MCF 10A (cell line): Measurements from ENCODE around the gene ZNF646. TPM values are rescaled to one million over a fixed set of nuclear protein-coding genes. Genes with fewer than 3 reads are reported as not detected.
A peak's percentile ranks its signal among the peaks of the same experiment; 100 is the strongest.

Experiments
- BruUV-seq: library from RNA; stranded (reverse); fragments of 400-500 nt; replicated peaks from 2 replicates; lab custom pipeline; 2021; lab: Mats Ljungman, UMichigan
- CTCF ChIA-PET: fragments of 300-600 bp; sonication (Branson Sonifier 250); formaldehyde crosslinking; extraction: SDS; loops from one replicate; lab custom pipeline; 2021; ENCODE audit warnings: antibody characterized with exemption, inconsistent platforms; lab: Yijun Ruan, JAX
- POLR2A ChIA-PET: fragments of 300-600, 350-650 bp; sonication (Branson Sonifier 250); formaldehyde crosslinking; extraction: SDS; loops from one replicate; lab custom pipeline; 2020; ENCODE audit warnings: antibody characterized with exemption, inconsistent platforms; lab: Yijun Ruan, JAX
- DNase-seq: peaks from one replicate; pipeline ENCODE4 v3.0.0-alpha.2; 2018; ENCODE audit not compliant: unreplicated experiment
- H3K27ac Mint-ChIP-seq: one replicate; pipeline ENCODE4 v1.8.0; 2022; ENCODE audit warnings: mild to moderate bottlenecking, low read depth, mixed read lengths; ENCODE audit not compliant: unreplicated experiment
- H3K27me3 Mint-ChIP-seq: one replicate; pipeline ENCODE4 v1.8.0; 2022; ENCODE audit warnings: mixed read lengths; ENCODE audit not compliant: insufficient read depth, unreplicated experiment
- H3K36me3 Mint-ChIP-seq: one replicate; pipeline ENCODE4 v1.8.0; 2022; ENCODE audit warnings: mild to moderate bottlenecking, moderate library complexity, mixed read lengths; ENCODE audit not compliant: insufficient read depth, unreplicated experiment
- H3K4me1 Mint-ChIP-seq: one replicate; pipeline ENCODE4 v1.8.0; 2022; ENCODE audit warnings: mixed read lengths; ENCODE audit not compliant: insufficient read depth, unreplicated experiment
- H3K4me3 Mint-ChIP-seq: one replicate; pipeline ENCODE4 v1.8.0; 2022; ENCODE audit warnings: mild to moderate bottlenecking, moderate library complexity, mixed read lengths; ENCODE audit not compliant: unreplicated experiment
- H3K9me3 Mint-ChIP-seq: one replicate; pipeline ENCODE4 v1.8.0; 2022; ENCODE audit warnings: mixed read lengths; ENCODE audit not compliant: unreplicated experiment
- CTCF ChIP-seq: fragments of 200-600 bp; IDR thresholded peaks from one replicate; pipeline ENCODE4 v1.8.0; 2022; ENCODE audit warnings: antibody characterized with exemption, mild to moderate bottlenecking; ENCODE audit not compliant: unreplicated experiment
- intact Hi-C: fragments of 100-400 bp; cut with micrococcal nuclease; formaldehyde crosslinking; loops from 2 replicates; pipeline ENCODE4 v1.14.1; 2022
- total RNA-seq: library from RNA; stranded (reverse); gene quantifications from 2 replicates; pipeline ENCODE4 v1.2.3, GENCODE V29; 2022

Gene ZNF646
- total RNA-seq, 1 experiment from 2014 or later, result 12.6 TPM

GRCh38 chr16:31071861-31072260 lies 2.4 kb upstream of the ZNF646 start:
- peak overlapping the region; percentile 97 for H3K4me3 Mint-ChIP-seq
- TF ChIP-seq CTCF, result no peak
- peak overlapping the region; percentile 97 for H3K27ac Mint-ChIP-seq
- H3K9me3 Mint-ChIP-seq, result no peaks in the 10 kb centered on the region
- POLR2A ChIA-PET, result interaction anchor here (0.7 to 5.5 kb wide), 9 partner anchors 9 to 387 kb away, joined by 3 to 78 read pairs (median 13); partner anchors contain the start of genes FUS, HSD3B7, STX4 and VKORC1
- intact Hi-C loops, result loop anchor here (2.0 kb wide), 1 partner anchor 75 kb away; no protein-coding TSS in a partner anchor
- peak; percentile 11 for DNase-seq
- no TSS peak for BruUV-seq
- H3K36me3 Mint-ChIP-seq, result peaks cover 16% of the 10 kb centered on the region
- CTCF ChIA-PET, result interaction anchor here (0.6 to 2.0 kb wide), 4 partner anchors 8 to 214 kb away, joined by 3 to 6 read pairs (median 4); no protein-coding TSS in a partner anchor
- no peaks in the 10 kb centered on the region for H3K27me3 Mint-ChIP-seq
- H3K4me1 Mint-ChIP-seq, result peaks cover 30% of the 10 kb centered on the region

DNA sequence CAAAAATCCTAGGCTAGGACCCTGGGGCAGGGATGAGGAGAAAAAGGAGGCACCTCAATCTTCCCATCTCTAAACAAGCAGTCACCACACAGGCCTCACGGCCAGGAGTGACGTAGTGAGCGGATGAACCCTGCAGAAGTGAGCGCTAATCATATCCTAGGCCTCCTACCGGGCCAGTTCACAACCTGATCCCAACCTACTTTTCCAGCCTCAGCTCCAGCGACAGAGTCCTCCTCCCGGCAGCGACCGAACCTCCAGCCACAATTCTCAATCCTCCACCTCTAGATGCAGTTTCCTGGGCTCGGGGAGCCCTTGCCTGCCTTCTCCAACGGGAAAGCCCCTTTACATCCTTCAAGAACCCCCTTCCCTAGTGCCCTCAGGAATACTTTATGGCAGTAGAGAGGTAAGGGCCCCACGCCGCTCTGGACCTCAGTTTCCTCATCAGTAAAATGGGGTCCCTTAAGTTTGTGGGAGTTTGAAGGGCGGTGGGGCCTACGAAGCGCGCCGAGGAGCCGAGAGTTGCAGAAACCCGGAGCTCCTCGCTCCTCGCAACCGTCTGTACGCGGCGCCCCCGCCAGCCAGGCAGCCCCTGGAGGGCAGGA lies 1.6 kb upstream of the ZNF646 start:
- no TSS peak for BruUV-seq
- peaks cover 22% of the 10 kb centered on the region for H3K36me3 Mint-ChIP-seq
- TF ChIP-seq CTCF, result no peak
- intact Hi-C loops, result loop anchor here (1.0 to 2.0 kb wide), 5 partner anchors 20 to 87 kb away; partner anchors contain the start of genes HSD3B7 and STX4
- ChIA-PET CTCF (interaction anchor here (0.6 to 2.0 kb wide), 9 partner anchors 9 to 131 kb away, joined by 3 to 8 read pairs (median 3); partner anchors contain the start of genes FUS and HSD3B7), POLR2A (interaction anchor here (0.6 to 5.5 kb wide), 24 partner anchors 8 to 386 kb away, joined by 3 to 78 read pairs (median 8); partner anchors contain the start of genes FUS, HSD3B7, KAT8 and PRSS8)
- H3K4me3 Mint-ChIP-seq, result peak overlapping the region; percentile 97
- no peaks in the 10 kb centered on the region for H3K9me3 Mint-ChIP-seq
- peak overlapping the region; percentile 97 for H3K27ac Mint-ChIP-seq
- DNase-seq, result peak; percentile 17
- peaks cover 30% of the 10 kb centered on the region for H3K4me1 Mint-ChIP-seq
- H3K27me3 Mint-ChIP-seq, result no peaks in the 10 kb centered on the region

- DNase-seq, result peak; percentile 90
- Mint-ChIP-seq H3K4me3 (peak overlapping the region; percentile 97), H3K27me3 (no peaks in the 10 kb centered on the region), H3K36me3 (peaks cover 24% of the 10 kb centered on the region), H3K27ac (peak overlapping the region; percentile 97), H3K4me1 (peaks cover 27% of the 10 kb centered on the region), H3K9me3 (no peaks in the 10 kb centered on the region)
- no TSS peak for BruUV-seq
- ChIA-PET POLR2A (interaction anchor here (0.6 to 5.5 kb wide), 38 partner anchors 9 to 423 kb away, joined by 3 to 78 read pairs (median 5); partner anchors contain the start of genes ARMC5, FUS, HSD3B7 and KAT8), CTCF (interaction anchor here (0.6 to 2.0 kb wide), 12 partner anchors 12 to 423 kb away, joined by 3 to 8 read pairs (median 4); partner anchors contain the start of genes FUS and HSD3B7)
- intact Hi-C loops, result loop anchor here (1.0 to 2.0 kb wide), 5 partner anchors 21 to 88 kb away; partner anchors contain the start of genes HSD3B7 and STX4
- no peak for TF ChIP-seq CTCF
Measured at GRCh38 chr16:31073142-31073969, 866 bp upstream of the ZNF646 start.
